K562 (cell line): ENCODE results near the gene ASCC1. TPM values are rescaled to one million over a fixed set of nuclear protein-coding genes. Genes with fewer than 3 reads are reported as not detected.

Experiments
- ATAC-seq: fragments of 200-7000 bp; cut with Tn5 transposase; 3 replicates; pipeline ENCODE4 v1.9.1; 2020; ENCODE audit warnings: moderate library complexity
- BruUV-seq: library from RNA; stranded (reverse); fragments of 400-500 nt; replicated peaks from 2 replicates; lab custom pipeline; 2021; lab: Mats Ljungman, UMichigan
- CTCF ChIA-PET: fragments of 300-600 bp; formaldehyde crosslinking; extraction: SDS; loops from one replicate; lab custom pipeline; 2021; ENCODE audit warnings: low intra/inter-chr PET ratio; lab: Yijun Ruan, JAX
- POLR2A ChIA-PET: fragments of 300-600, 350-650 bp; sonication (Branson Sonifier 250); formaldehyde crosslinking; extraction: SDS; loops from one replicate; lab custom pipeline; 2021; ENCODE audit warnings: antibody characterized with exemption, inconsistent platforms; lab: Yijun Ruan, JAX
- DNase-seq, 4 experiments: peaks; one replicate each; pipeline versions ENCODE4 v3.0.0 to v3.0.0-alpha.2; 2011 to 2018; ENCODE audit warnings: low spot score in 3 of 4, mixed read lengths in 3 of 4; ENCODE audit errors: extremely low read depth in 1 of 4
- FAIRE-seq: peaks from 2 replicates; lab custom pipeline; 2011; peaks lifted over from hg19 to GRCh38; lab: Jason Lieb, UNC
- H2AFZ ChIP-seq: 2 replicates; pipeline ENCODE4 v1.6.0; 2011; ENCODE audit warnings: low read depth, low read length, control low read depth, inconsistent platforms
- H3K27ac ChIP-seq: fragments of 200-600 bp; 3 replicates; pipeline ENCODE4 v1.8.0; 2011; ENCODE audit warnings: low read depth, mild to moderate bottlenecking, control low read depth, inconsistent platforms, low read length, moderate library complexity, mixed read lengths; ENCODE audit errors: extremely low read depth
- H3K27me3 ChIP-seq, 2 experiments: fragments of 300-600 bp in 1 of 2; 2 replicates in 1 of 2; 3 replicates in 1 of 2; pipeline versions ENCODE4 v1.6.0 to v1.8.0; 2011; ENCODE audit warnings: inconsistent platforms in 2 of 2, low read length in 2 of 2, mild to moderate bottlenecking in 1 of 2, mixed read lengths in 1 of 2, moderate library complexity in 1 of 2; ENCODE audit not compliant: control insufficient read depth in 2 of 2, insufficient read depth in 2 of 2
- H3K36me3 ChIP-seq: fragments of 300-600 bp; 3 replicates; pipeline ENCODE4 v1.8.0; 2011; ENCODE audit warnings: mild to moderate bottlenecking, low read length, inconsistent platforms; ENCODE audit not compliant: control insufficient read depth, insufficient read depth
- H3K4me1 ChIP-seq, 2 experiments: fragments of 200-600 bp in 1 of 2; replicated peaks in 1 of 2; 2 replicates in 1 of 2; 3 replicates in 1 of 2; pipeline versions ENCODE4 v1.5.1 to v1.8.0; 2011; ENCODE audit warnings: inconsistent platforms in 2 of 2, low read length in 2 of 2, mild to moderate bottlenecking in 1 of 2, mixed read lengths in 1 of 2, moderate library complexity in 1 of 2; ENCODE audit not compliant: control insufficient read depth in 2 of 2, insufficient read depth in 2 of 2
- H3K4me2 ChIP-seq: 2 replicates; pipeline ENCODE4 v1.6.1; 2011; ENCODE audit warnings: low read length, control low read depth, inconsistent platforms, mixed read lengths; ENCODE audit not compliant: insufficient read depth
- H3K4me3 ChIP-seq: fragments of 200-600 bp; sonication (generic), shearing (Covaris generic); 2 replicates; pipeline ENCODE4 v1.5.1; 2016; ENCODE audit warnings: control low read depth, inconsistent platforms
- H3K79me2 ChIP-seq: fragments of 200-600 bp; 3 replicates; pipeline ENCODE4 v1.8.0; 2011; ENCODE audit warnings: low read length, inconsistent platforms; ENCODE audit not compliant: control insufficient read depth, insufficient read depth
- H3K9ac ChIP-seq, 2 experiments: 2 replicates each; pipeline versions ENCODE4 v1.6.0 to v1.6.1; 2011; ENCODE audit warnings: low read depth in 2 of 2, low read length in 2 of 2, control low read depth in 1 of 2, inconsistent platforms in 1 of 2, mild to moderate bottlenecking in 1 of 2, mixed read lengths in 1 of 2; ENCODE audit not compliant: insufficient read depth in 1 of 2
- H3K9me1 ChIP-seq: one replicate; pipeline ENCODE4 v1.6.0; 2011; ENCODE audit warnings: inconsistent platforms, mild to moderate bottlenecking, low read length, moderate library complexity; ENCODE audit not compliant: control insufficient read depth, insufficient read depth
- H3K9me3 ChIP-seq: replicated peaks from 2 replicates; pipeline ENCODE4 v1.5.1; 2011; ENCODE audit warnings: low read depth, low read length, inconsistent platforms; ENCODE audit not compliant: control insufficient read depth, insufficient read depth
- H4K20me1 ChIP-seq: replicated peaks from 2 replicates; pipeline ENCODE4 v1.6.1; 2011; ENCODE audit warnings: low read length, inconsistent platforms, mixed read lengths; ENCODE audit not compliant: control insufficient read depth, insufficient read depth
- CHD4 ChIP-seq: fragments of 200-600 bp; sonication (generic); IDR thresholded peaks from 3 replicates; pipeline ENCODE4 v1.6.1; 2012; ENCODE audit warnings: low read depth, mild to moderate bottlenecking, mixed read lengths, low read length, inconsistent platforms; ENCODE audit not compliant: insufficient read depth, insufficient replicate concordance, poor library complexity, severe bottlenecking
- ELF2 ChIP-seq: fragments of 250-450 bp; sonication (Bioruptor Pico); IDR thresholded peaks from 2 replicates; pipeline ENCODE4 v1.5.0; 2021; ENCODE audit warnings: mild to moderate bottlenecking
- ILF3 ChIP-seq: fragments of 450-650 bp; IDR thresholded peaks from 2 replicates; pipeline ENCODE4 v1.6.1; 2018; ENCODE audit warnings: antibody characterized with exemption, mild to moderate bottlenecking, moderate library complexity, borderline replicate concordance
- MBD1 ChIP-seq: fragments of 250-450 bp; sonication (Bioruptor Pico); IDR thresholded peaks from 2 replicates; pipeline ENCODE4 v1.8.0; 2022; ENCODE audit warnings: inconsistent platforms
- MCM2 ChIP-seq: fragments of 450-650 bp; IDR thresholded peaks from 2 replicates; pipeline ENCODE4 v1.6.1; 2017; ENCODE audit warnings: low read depth, mild to moderate bottlenecking
- MED1 ChIP-seq: sonication (generic); formaldehyde crosslinking; IDR thresholded peaks from 2 replicates; pipeline ENCODE4 v1.8.1; 2023; ENCODE audit warnings: missing genetic modification reagents, borderline replicate concordance
- MTA1 ChIP-seq: fragments of 450-650 bp; IDR thresholded peaks from 2 replicates; pipeline ENCODE4 v1.6.1; 2017; ENCODE audit warnings: borderline replicate concordance
- MTA3 ChIP-seq: fragments of 450-650 bp; formaldehyde crosslinking; IDR thresholded peaks from 2 replicates; pipeline ENCODE4 v1.6.1; 2017; ENCODE audit warnings: mild to moderate bottlenecking, borderline replicate concordance
- PHF8 ChIP-seq: fragments of 200-600 bp; sonication (generic); IDR thresholded peaks from 2 replicates; pipeline ENCODE4 v1.6.1; 2012; ENCODE audit warnings: mixed run types, mild to moderate bottlenecking, inconsistent platforms, low read length, moderate library complexity, borderline replicate concordance
- POLR2B ChIP-seq: fragments of 450-650 bp; IDR thresholded peaks from 2 replicates; pipeline ENCODE4 v1.6.1; 2018; ENCODE audit warnings: low read depth; ENCODE audit not compliant: partially characterized antibody
- PTTG1 ChIP-seq: fragments of 450-650 bp; IDR thresholded peaks from 2 replicates; pipeline ENCODE4 v1.6.1; 2016; ENCODE audit warnings: low read depth, mild to moderate bottlenecking, missing genetic modification characterization, missing compliant biosample characterization
- ZEB2 ChIP-seq: fragments of 450-650 bp; IDR thresholded peaks from 2 replicates; pipeline ENCODE4 v1.6.1; 2016
- ZMIZ1 ChIP-seq, 2 experiments: fragments of 150-350 bp in 1 of 2; IDR thresholded peaks; 2 replicates each; pipeline ENCODE4 v1.6.1; 2012 to 2016; ENCODE audit warnings: low read depth in 2 of 2, low read length in 2 of 2, mild to moderate bottlenecking in 1 of 2, moderate library complexity in 1 of 2
- WGBS: fragments of 100-300 bp; shearing (Covaris generic); methylation state at CpG from one replicate; pipeline ENCODE4 v1.1.6; 2016; ENCODE audit warnings: low coverage, mixed read lengths; ENCODE audit not compliant: insufficient coverage; ENCODE audit errors: missing lambda C conversion rate; 5-methylcytosine and 5-hydroxymethylcytosine counted together
- in situ Hi-C: fragments of 300-500 bp; cut with MboI; formaldehyde crosslinking; loops from 4 replicates; pipeline ENCODE4 v1.15.0; 2018; ENCODE audit warnings: inconsistent platforms, mixed read lengths
- intact Hi-C: fragments of 100-400 bp; cut with micrococcal nuclease; formaldehyde crosslinking; loops from 2 replicates; pipeline ENCODE4 v1.14.2; 2022
- polyA plus RNA-seq, 8 experiments: library from polyadenylated mRNA; depleted of rRNA in 4 of 8; stranded (reverse) in 5 of 8; unstranded in 3 of 8; fragments of >200 nt; fragmentation: Nextera tagmentation in 2 of 8; fragmentation: Illumina TruSeq in 1 of 8; extraction: Ambion mirVana in 2 of 8; extraction: Trizol in 1 of 8; gene quantifications; 2 replicates each; pipeline versions ENCODE4 v1.2.1 to v1.2.3, GENCODE V29; 2011 to 2014; ENCODE audit warnings: inconsistent platforms in 1 of 8, missing spikeins in 1 of 8
- total RNA-seq, 7 experiments: library from RNA; depleted of rRNA in 6 of 7; stranded (reverse); fragments of >200 nt in 6 of 7; fragmentation: Illumina TruSeq in 2 of 7; extraction: Trizol in 2 of 7; gene quantifications; 2 replicates each; pipeline versions ENCODE4 v1.2.1 to v1.2.3, GENCODE V29; 2011 to 2021; ENCODE audit warnings: low replicate concordance in 1 of 7

Gene ASCC1
- total and polyA plus RNA-seq, 9 of the 15 experiments (the other 6 are each of a cell fraction or from before 2014, with no cell fraction given) = 31.7 to 73.3 (median 52.8) TPM

GRCh38 chr10:72080042-72080975 is 135.8 kb downstream of the ASCC1 start:
- in situ Hi-C loops (no loop called here), intact Hi-C loops (no loop called here)
- ChIA-PET POLR2A (interaction anchor here (0.5 to 0.9 kb wide), 3 partner anchors 15 to 18 kb away, joined by 3 read pairs; no protein-coding TSS in a partner anchor), CTCF (no interaction called here)
- H3K9me3 ChIP-seq = no peaks in the 10 kb centered on the region
- no peak overlapping the region for H3K4me3 ChIP-seq
- ATAC-seq (no peak), DNase-seq (no peak), FAIRE-seq (peak; percentile 15)
- H3K9ac ChIP-seq = 0 out of 4 replicates have a peak overlapping the region, but pooled peaks of 1 of the 2 experiments have one; percentile 21
- no peak for TF ChIP-seq PHF8
- no peak for TF ChIP-seq MCM2
- TF ChIP-seq MTA1 = no peak
- no peak for TF ChIP-seq POLR2B
- no peak for TF ChIP-seq CHD4
- TF ChIP-seq MTA3 = no peak
- no peak for TF ChIP-seq ZEB2
- no peak for TF ChIP-seq MBD1 (CRISPR knock-in tag)
- TF ChIP-seq PTTG1 = no peak
- TF ChIP-seq MED1 (CRISPR knock-in tag) = no peak
- no peak for TF ChIP-seq ILF3
- no peak for TF ChIP-seq ZMIZ1 (IDR thresholded peaks at IDR 0.05; ENCODE audit: low read depth in 2 of 2, low read length in 2 of 2)
- no peak for TF ChIP-seq ELF2 (CRISPR knock-in tag)
- H3K27me3 ChIP-seq = peaks cover 0 to 7% of the 10 kb centered on the region in 2 experiments; a peak in 1 of 5 replicates
- no peaks in the 10 kb centered on the region for H3K79me2 ChIP-seq
- H3K4me2 ChIP-seq = no peak overlapping the region
- no TSS peak for BruUV-seq
- H4K20me1 ChIP-seq = no peaks in the 10 kb centered on the region
- WGBS = 23% methylated on average over 13 of the region's 14 CpGs
- H2AFZ ChIP-seq = no peak overlapping the region
- no peaks in the 10 kb centered on the region for H3K9me1 ChIP-seq
- peaks cover 0 to 5% of the 10 kb centered on the region in 2 experiments; a peak in 2 of 5 replicates for H3K4me1 ChIP-seq
- no peaks in the 10 kb centered on the region for H3K36me3 ChIP-seq
- no peak overlapping the region for H3K27ac ChIP-seq
